ENCODE data around the gene SH3PXD2A. TPM values are rescaled to one million over a fixed set of nuclear protein-coding genes. Genes with fewer than 3 reads are reported as not detected.
A peak's percentile ranks its signal among the peaks of the same experiment; 100 is the strongest.

Gene SH3PXD2A
- total and polyA plus RNA-seq, 4 experiments from 2014 or later: 0.39 to 17.5 (median 8.9) TPM

DNA sequence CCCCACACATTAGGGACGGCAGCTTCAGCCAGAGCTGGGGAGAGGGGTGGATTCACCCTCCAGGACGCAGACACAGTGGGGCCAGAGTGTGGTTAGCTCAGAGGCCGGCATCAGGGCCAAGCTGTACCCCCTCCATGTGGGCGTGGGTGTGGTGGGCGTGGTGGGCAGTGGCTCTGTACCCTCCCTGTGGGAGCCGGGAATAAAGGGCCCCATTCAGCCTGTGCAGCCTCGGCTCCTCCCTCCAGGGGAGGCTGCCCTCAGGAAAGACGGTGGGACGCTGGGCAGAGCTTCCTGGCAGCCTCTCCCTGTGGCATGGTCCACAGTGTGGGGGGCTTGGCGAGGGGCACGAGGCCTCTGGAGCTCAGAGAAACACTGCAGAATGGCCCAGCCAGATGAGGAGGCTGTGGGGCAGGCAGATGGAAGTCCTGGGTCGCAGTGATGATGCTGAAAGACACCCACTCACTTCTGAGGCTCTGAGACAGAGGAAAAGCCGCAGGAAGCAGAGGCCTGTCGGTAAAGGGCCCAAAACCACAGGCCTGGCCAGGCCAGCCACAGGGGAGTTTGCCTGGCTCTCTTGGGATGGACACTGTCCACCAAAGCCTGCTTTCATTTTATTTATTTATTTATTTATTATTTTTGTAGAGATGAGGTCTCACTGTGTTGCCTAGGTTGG lies 108.0 kb downstream of the SH3PXD2A start:
- Histone ChIP-seq H3K27me3 (ENCODE audit: insufficient read depth, low read length) (no peaks in the 10 kb centered on the region), H3K4me1 (ENCODE audit: insufficient read depth, low read length) (peaks cover 45% of the 10 kb centered on the region), H3K36me3 (ENCODE audit: insufficient read depth, low read length) (no peaks in the 10 kb centered on the region), H3K9me3 (ENCODE audit: control insufficient read depth in 1 of 2, low read length in 2 of 2) (peaks cover 0 to under 1% of the 10 kb centered on the region in 2 donors), H3K4me3 (ENCODE audit: low read length in 2 of 2) (no peak overlapping the region), H3K27ac (ENCODE audit: low read depth, low read length) (peak overlapping the region; percentile 26)
- H3K4me3 Mint-ChIP-seq: peak overlapping the region in 7 of 8 donors; percentile 12 to 74 (median 67)
- no peaks in the 10 kb centered on the region for H3K27me3 Mint-ChIP-seq
- no peaks in the 10 kb centered on the region for H3K36me3 Mint-ChIP-seq
- H3K9me3 Mint-ChIP-seq: peaks cover 0 to 9% (median 2%) of the 10 kb centered on the region in 8 donors
- no peak for DNase-seq
- peak overlapping the region; percentile 29 to 92 (median 81) for H3K27ac Mint-ChIP-seq
- ChIA-PET CTCF (ENCODE audit: partially characterized antibody) (interaction anchor here (1.0 to 9.6 kb wide), 6 partner anchors 17 to 111 kb away, joined by 3 to 88 read pairs (median 6); partner anchors contain the start of gene SH3PXD2A), POLR2A (ENCODE audit: partially characterized antibody) (interaction anchor here (0.9 to 14.0 kb wide), 10 partner anchors 10 to 107 kb away, joined by 3 to 168 read pairs (median 6); no protein-coding TSS in a partner anchor)
- intact Hi-C loops (cut with micrococcal nuclease): loop anchor here (5.0 kb wide), 1 partner anchor 35 kb away; no protein-coding TSS in a partner anchor
- peaks cover 23 to 54% (median 38%) of the 10 kb centered on the region in 4 donors for H3K4me1 Mint-ChIP-seq

DNA sequence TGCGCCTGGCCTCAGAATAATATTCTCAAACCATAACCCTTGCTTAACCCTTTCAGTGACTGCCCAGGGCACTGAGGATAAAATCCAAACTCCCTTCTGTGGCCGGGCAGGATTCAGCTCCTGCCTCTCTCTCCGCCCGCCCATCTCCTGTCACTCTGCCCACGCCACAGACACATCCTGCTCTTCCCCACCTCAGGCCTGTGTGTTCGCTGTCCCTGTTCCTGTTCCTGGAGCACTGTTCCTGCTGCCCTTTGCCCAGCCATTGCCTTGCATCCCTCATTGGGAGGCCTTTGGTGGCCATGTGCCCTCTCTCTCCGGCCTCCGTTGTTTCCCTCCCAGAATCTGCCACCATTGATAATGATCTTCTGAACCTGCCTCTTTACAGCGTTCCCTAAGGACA lies 108.8 kb downstream of the SH3PXD2A start:
- Mint-ChIP-seq H3K36me3 (no peaks in the 10 kb centered on the region), H3K9me3 (peaks cover 0 to 5% (median 0%) of the 10 kb centered on the region in 8 donors), H3K4me3 (peak overlapping the region in 4 of 8 donors; percentile 27 to 45 (median 37)), H3K4me1 (peaks cover 23 to 54% (median 38%) of the 10 kb centered on the region in 4 donors), H3K27ac (peak overlapping the region in 6 of 7 donors; percentile 57 to 87 (median 68)), H3K27me3 (no peaks in the 10 kb centered on the region)
- ChIA-PET POLR2A (ENCODE audit: partially characterized antibody) (interaction anchor here (1.3 to 14.0 kb wide), 6 partner anchors 12 to 108 kb away, joined by 3 to 168 read pairs (median 6); no protein-coding TSS in a partner anchor), CTCF (ENCODE audit: partially characterized antibody) (interaction anchor here (1.2 to 9.6 kb wide), 5 partner anchors 18 to 107 kb away, joined by 3 to 88 read pairs (median 3); no protein-coding TSS in a partner anchor)
- intact Hi-C loops (cut with micrococcal nuclease): loop anchor here (5.0 kb wide), 1 partner anchor 34 kb away; no protein-coding TSS in a partner anchor
- Histone ChIP-seq H3K36me3 (ENCODE audit: insufficient read depth, low read length) (no peaks in the 10 kb centered on the region), H3K27me3 (ENCODE audit: insufficient read depth, low read length) (no peaks in the 10 kb centered on the region), H3K4me1 (ENCODE audit: insufficient read depth, low read length) (peaks cover 45% of the 10 kb centered on the region), H3K4me3 (ENCODE audit: low read length in 2 of 2) (no peak overlapping the region), H3K9me3 (ENCODE audit: control insufficient read depth in 1 of 2, low read length in 2 of 2) (no peaks in the 10 kb centered on the region), H3K27ac (ENCODE audit: low read depth, low read length) (peak overlapping the region; percentile 26)
- no peak for DNase-seq

DNA sequence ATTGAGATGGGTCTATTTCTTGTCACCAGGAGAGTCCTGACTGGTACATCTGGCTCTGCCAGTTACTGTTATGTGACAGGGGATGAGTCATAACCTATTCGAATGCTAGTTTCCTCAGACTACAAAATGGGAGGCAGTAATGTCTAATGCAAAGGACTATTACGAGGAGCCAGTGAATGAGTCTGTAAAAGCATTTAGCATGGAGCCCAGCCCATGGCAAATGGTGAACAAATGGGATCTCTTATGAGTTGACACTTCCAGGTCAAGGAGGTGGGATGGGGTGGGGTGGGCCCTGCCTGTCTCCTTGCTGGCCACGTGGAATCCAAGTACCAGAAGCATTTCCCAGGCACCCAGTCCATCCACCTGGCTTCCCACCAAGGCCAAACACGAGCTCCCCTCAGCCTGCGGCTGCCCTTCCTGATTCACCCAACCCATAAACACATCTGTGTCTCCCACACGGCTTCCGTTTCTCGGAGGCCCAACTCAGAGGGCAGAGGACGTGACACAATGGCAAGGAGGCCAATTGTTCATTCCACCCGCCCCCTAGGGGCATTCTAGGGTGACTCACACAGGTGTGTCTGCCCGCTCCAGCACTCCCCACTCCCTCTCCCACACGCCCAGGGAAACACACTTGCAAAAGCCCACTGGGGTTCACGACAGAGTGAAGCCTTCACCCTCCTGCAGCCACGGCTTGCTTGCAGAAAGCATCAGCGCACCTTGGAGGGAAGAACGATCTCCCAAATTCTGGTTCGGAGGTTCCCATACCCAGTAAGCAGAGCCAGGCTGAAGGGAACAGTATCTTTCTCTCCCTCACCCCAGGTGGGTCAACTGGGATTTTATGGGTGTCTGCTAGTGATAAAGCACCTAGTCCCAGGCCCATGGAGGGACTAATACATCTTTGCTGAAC lies 109.8 kb downstream of the SH3PXD2A start:
- Mint-ChIP-seq H3K9me3 (no peaks in the 10 kb centered on the region), H3K4me3 (peak overlapping the region in 5 of 8 donors; percentile 31 to 75 (median 55)), H3K27me3 (no peaks in the 10 kb centered on the region), H3K27ac (peak overlapping the region; percentile 53 to 95 (median 77)), H3K4me1 (peaks cover 23 to 54% (median 38%) of the 10 kb centered on the region in 4 donors), H3K36me3 (no peaks in the 10 kb centered on the region)
- CTCF ChIA-PET (ENCODE audit: partially characterized antibody): interaction anchor here (0.8 to 4.0 kb wide), 9 partner anchors 13 to 111 kb away, joined by 3 to 24 read pairs (median 3); no protein-coding TSS in a partner anchor
- H3K4me1 ChIP-seq (ENCODE audit: insufficient read depth, low read length): peaks cover 45% of the 10 kb centered on the region
- H3K27ac ChIP-seq (ENCODE audit: low read depth, low read length): no peak overlapping the region
- H3K36me3 ChIP-seq (ENCODE audit: insufficient read depth, low read length): no peaks in the 10 kb centered on the region
- peak; percentile 34 to 76 (median 38) for DNase-seq
- peak overlapping the region in 1 of 2 donors; percentile 15 for H3K4me3 ChIP-seq (ENCODE audit: low read length in 2 of 2)
- H3K27me3 ChIP-seq (ENCODE audit: insufficient read depth, low read length): no peaks in the 10 kb centered on the region
- intact Hi-C loops (cut with micrococcal nuclease): loop anchor here (1.0 to 5.0 kb wide), 2 partner anchors 27 to 33 kb away; no protein-coding TSS in a partner anchor
- POLR2A ChIA-PET (ENCODE audit: partially characterized antibody): interaction anchor here (0.7 to 14.0 kb wide), 7 partner anchors 9 to 27 kb away, joined by 3 to 168 read pairs (median 4); no protein-coding TSS in a partner anchor
- no peaks in the 10 kb centered on the region for H3K9me3 ChIP-seq (ENCODE audit: control insufficient read depth in 1 of 2, low read length in 2 of 2)

DNA sequence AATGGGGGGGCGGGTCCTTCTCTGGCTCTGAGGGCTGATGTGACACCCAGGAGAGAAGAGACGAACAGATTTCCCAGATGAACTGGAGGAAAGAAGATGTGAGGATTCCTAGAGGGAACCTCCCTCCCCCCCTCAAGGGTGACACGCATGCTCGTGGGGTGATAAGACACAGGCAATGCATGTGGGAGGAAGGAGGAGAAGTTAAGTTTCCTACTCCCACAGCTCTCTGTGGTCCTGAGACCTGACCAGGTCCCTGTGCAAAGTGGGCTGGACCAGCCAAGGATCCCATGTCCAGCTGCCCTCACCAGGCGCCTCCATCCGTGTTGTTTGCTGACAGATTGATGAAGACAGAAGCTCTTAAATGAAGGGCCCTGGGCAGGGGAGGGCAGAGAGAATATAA lies 112.6 kb downstream of the SH3PXD2A start:
- Mint-ChIP-seq H3K36me3 (no peaks in the 10 kb centered on the region), H3K9me3 (no peaks in the 10 kb centered on the region), H3K4me1 (peaks cover 16 to 36% (median 28%) of the 10 kb centered on the region in 4 donors), H3K4me3 (no peak overlapping the region), H3K27ac (peak overlapping the region in 2 of 7 donors; percentile 52 to 60), H3K27me3 (no peaks in the 10 kb centered on the region)
- intact Hi-C loops (cut with micrococcal nuclease): no loop called here
- DNase-seq: no peak
- H3K9me3 ChIP-seq (ENCODE audit: control insufficient read depth in 1 of 2, low read length in 2 of 2): no peaks in the 10 kb centered on the region
- H3K4me1 ChIP-seq (ENCODE audit: insufficient read depth, low read length): peaks cover 31% of the 10 kb centered on the region
- no peaks in the 10 kb centered on the region for H3K36me3 ChIP-seq (ENCODE audit: insufficient read depth, low read length)
- H3K27ac ChIP-seq (ENCODE audit: low read depth, low read length): no peak overlapping the region
- H3K4me3 ChIP-seq (ENCODE audit: low read length in 2 of 2): no peak overlapping the region
- no peaks in the 10 kb centered on the region for H3K27me3 ChIP-seq (ENCODE audit: insufficient read depth, low read length)
- POLR2A ChIA-PET (ENCODE audit: partially characterized antibody): interaction anchor here (1.1 kb wide), 1 partner anchor 16 kb away, joined by 5 read pairs; no protein-coding TSS in a partner anchor
- CTCF ChIA-PET (ENCODE audit: partially characterized antibody): interaction anchor here (0.7 kb wide), 1 partner anchor 11 kb away, joined by 4 read pairs; no protein-coding TSS in a partner anchor

DNA sequence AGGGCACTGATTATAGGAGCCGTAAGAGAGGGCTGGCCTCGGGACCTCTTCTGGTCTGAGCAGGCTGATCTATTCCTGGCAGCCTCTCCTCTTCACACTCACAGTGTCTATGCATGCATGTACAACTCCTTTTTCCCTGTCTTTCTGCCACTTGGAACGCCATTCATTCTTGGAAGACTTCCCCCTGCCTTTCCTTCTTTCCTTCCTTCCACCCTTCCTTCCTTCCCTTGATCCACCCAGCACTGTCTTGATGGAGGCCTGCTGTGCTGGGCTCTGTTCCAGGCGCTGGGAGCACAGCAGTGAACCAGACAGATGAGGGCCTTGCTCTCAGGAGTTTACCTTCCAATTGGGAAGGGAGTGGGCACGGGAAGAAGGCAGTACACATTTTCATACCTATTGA lies 114.8 kb downstream of the SH3PXD2A start:
- DNase-seq: no peak
- Mint-ChIP-seq H3K27me3 (no peaks in the 10 kb centered on the region), H3K9me3 (no peaks in the 10 kb centered on the region), H3K4me1 (peaks cover 4 to 16% (median 9%) of the 10 kb centered on the region in 4 donors), H3K27ac (peak overlapping the region in 1 of 7 donors; percentile 68), H3K36me3 (no peaks in the 10 kb centered on the region), H3K4me3 (no peak overlapping the region)
- Histone ChIP-seq H3K27me3 (ENCODE audit: insufficient read depth, low read length) (no peaks in the 10 kb centered on the region), H3K27ac (ENCODE audit: low read depth, low read length) (no peak overlapping the region), H3K9me3 (ENCODE audit: control insufficient read depth in 1 of 2, low read length in 2 of 2) (no peaks in the 10 kb centered on the region), H3K4me3 (ENCODE audit: low read length in 2 of 2) (no peak overlapping the region), H3K4me1 (ENCODE audit: insufficient read depth, low read length) (peaks cover 9% of the 10 kb centered on the region), H3K36me3 (ENCODE audit: insufficient read depth, low read length) (no peaks in the 10 kb centered on the region)
- intact Hi-C loops (cut with micrococcal nuclease): no loop called here
- ChIA-PET POLR2A (ENCODE audit: partially characterized antibody) (interaction anchor here (1.5 kb wide), 1 partner anchor 12 kb away, joined by 3 read pairs; no protein-coding TSS in a partner anchor), CTCF (ENCODE audit: partially characterized antibody) (no interaction called here)

DNA sequence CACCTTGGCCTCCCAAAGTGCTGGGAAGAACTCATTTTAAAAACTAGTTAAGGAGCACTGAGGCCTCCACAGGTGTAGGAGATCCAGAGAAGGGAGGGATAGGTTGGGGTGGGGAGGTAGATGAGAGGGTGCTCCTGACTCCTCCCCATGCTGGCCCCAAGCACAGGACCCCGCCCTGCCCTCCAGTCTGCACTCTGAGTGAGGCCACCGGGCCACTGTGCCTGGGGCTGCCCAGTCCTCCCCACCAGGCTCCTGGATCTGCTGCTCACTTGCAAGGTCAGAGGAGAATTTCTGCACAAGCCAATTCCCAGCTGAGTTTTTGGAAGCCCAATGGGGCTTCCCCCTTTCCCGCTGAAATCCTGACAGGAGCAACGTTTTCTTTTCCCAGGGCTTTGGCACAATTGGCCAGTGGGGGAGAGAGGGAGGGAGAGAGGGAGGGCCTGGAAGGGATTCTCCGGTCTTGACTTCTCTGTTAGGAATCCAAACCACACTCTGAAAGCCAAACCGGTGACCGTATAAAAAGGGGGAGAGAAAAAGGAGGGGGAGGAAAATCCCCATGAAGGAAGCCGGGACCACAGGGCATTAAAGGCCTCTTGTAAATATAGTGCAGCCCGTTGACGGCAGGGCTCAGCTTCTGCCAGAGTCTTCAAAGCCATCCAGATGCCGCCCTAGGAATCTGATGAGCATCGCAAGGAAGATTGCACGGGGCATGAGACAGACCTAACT lies 116.2 kb downstream of the SH3PXD2A start:
- Histone ChIP-seq H3K36me3 (ENCODE audit: insufficient read depth, low read length) (no peaks in the 10 kb centered on the region), H3K27me3 (ENCODE audit: insufficient read depth, low read length) (no peaks in the 10 kb centered on the region), H3K27ac (ENCODE audit: low read depth, low read length) (no peak overlapping the region), H3K4me1 (ENCODE audit: insufficient read depth, low read length) (no peaks in the 10 kb centered on the region), H3K4me3 (ENCODE audit: low read length in 2 of 2) (no peak overlapping the region), H3K9me3 (ENCODE audit: control insufficient read depth in 1 of 2, low read length in 2 of 2) (no peaks in the 10 kb centered on the region)
- H3K27ac Mint-ChIP-seq: no peak overlapping the region
- H3K36me3 Mint-ChIP-seq: no peaks in the 10 kb centered on the region
- DNase-seq: no peak
- H3K4me3 Mint-ChIP-seq: no peak overlapping the region
- ChIA-PET CTCF (ENCODE audit: partially characterized antibody) (no interaction called here), POLR2A (ENCODE audit: partially characterized antibody) (interaction anchor here (1.0 to 1.5 kb wide), 2 partner anchors 10 to 24 kb away, joined by 3 read pairs; no protein-coding TSS in a partner anchor)
- H3K4me1 Mint-ChIP-seq: peaks cover 0 to 4% (median 0%) of the 10 kb centered on the region in 4 donors
- intact Hi-C loops (cut with micrococcal nuclease): no loop called here
- H3K9me3 Mint-ChIP-seq: no peaks in the 10 kb centered on the region
- no peaks in the 10 kb centered on the region for H3K27me3 Mint-ChIP-seq
